Fibroblast of pulmonary artery (primary cell): ENCODE data around the gene ATP6V1G3.
"Not testable (repeated sequence)": the region's sequence is repeated elsewhere in the genome, so short reads cannot be mapped to it uniquely, and the experiment has no call there.

Experiments used
- DNase-seq: peaks from one replicate; pipeline ENCODE4 v3.0.0-alpha.2; 2010; ENCODE audit warnings: low read depth
- H3K4me3 ChIP-seq: replicated peaks from 2 replicates; pipeline ENCODE4 v1.5.1; 2011; ENCODE audit warnings: low read depth, mild to moderate bottlenecking, control low read depth, low read length, moderate library complexity
- TF ChIP-seq, protein P1 (sequence below): IDR thresholded peaks from 2 replicates; pipeline ENCODE4 v1.5.1; 2011; ENCODE audit warnings: mild to moderate bottlenecking, control low read depth, low read length, inconsistent platforms; ENCODE audit errors: missing control alignments

ATP6V1G3 gene

GRCh38 chr1:198531891-198532290, 8.6 kb downstream of the ATP6V1G3 start:
- no peak overlapping the region for H3K4me3 ChIP-seq
- TF ChIP-seq, protein P1, sequence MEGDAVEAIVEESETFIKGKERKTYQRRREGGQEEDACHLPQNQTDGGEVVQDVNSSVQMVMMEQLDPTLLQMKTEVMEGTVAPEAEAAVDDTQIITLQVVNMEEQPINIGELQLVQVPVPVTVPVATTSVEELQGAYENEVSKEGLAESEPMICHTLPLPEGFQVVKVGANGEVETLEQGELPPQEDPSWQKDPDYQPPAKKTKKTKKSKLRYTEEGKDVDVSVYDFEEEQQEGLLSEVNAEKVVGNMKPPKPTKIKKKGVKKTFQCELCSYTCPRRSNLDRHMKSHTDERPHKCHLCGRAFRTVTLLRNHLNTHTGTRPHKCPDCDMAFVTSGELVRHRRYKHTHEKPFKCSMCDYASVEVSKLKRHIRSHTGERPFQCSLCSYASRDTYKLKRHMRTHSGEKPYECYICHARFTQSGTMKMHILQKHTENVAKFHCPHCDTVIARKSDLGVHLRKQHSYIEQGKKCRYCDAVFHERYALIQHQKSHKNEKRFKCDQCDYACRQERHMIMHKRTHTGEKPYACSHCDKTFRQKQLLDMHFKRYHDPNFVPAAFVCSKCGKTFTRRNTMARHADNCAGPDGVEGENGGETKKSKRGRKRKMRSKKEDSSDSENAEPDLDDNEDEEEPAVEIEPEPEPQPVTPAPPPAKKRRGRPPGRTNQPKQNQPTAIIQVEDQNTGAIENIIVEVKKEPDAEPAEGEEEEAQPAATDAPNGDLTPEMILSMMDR: no peak
- DNase-seq: no peak

DNA sequence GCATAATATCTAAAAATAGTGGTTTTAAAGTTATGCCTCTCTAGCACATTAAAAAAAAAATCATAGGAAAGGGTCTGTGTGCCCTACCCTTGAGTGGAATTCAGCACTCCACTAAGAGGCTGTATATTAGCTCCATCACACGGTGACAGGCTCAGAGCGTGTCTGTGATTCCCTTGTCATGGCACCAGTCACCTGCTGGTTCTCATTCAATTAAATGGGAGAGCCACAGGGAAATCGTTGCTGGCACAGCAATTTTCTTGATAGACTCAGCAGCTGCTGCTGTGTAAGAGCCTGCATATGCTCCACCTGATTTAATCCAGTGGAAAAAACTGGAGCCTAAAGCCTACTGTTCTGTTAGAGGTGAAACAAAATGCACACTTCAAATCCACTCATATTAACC, 9.5 kb downstream of the ATP6V1G3 start:
- H3K4me3 ChIP-seq: no peak overlapping the region
- TF ChIP-seq, protein P1: no peak
- DNase-seq: no peak

DNA sequence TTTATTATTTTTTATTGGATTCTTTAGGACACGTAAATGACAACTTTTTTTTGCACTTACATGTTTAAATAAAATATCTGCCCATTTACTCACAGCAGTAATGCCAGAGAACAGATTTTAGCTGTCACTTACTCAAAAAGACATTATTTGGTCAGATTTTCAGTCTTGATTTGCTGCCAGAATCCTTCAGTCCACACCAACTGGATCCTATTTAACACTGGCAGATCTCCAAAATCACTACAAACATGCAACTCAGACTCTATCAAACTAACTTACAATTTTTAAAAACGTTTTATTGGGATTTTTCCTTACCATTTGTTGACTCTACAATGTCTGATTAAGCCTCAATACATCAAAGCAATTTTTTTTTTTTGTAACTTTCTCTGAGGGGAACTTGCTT, 11.1 kb downstream of the ATP6V1G3 start:
- H3K4me3 ChIP-seq: no peak overlapping the region
- peak; percentile 81 for DNase-seq
- TF ChIP-seq, protein P1: no peak

GRCh38 chr1:198528364-198528763, 12.1 kb downstream of the ATP6V1G3 start:
- no peak overlapping the region for H3K4me3 ChIP-seq
- TF ChIP-seq, protein P1: no peak
- peak; percentile 69 for DNase-seq

GRCh38 chr1:198524556-198524955, 15.9 kb downstream of the ATP6V1G3 start:
- no peak overlapping the region for H3K4me3 ChIP-seq
- no peak for DNase-seq
- TF ChIP-seq, protein P1: no peak

- H3K4me3 ChIP-seq, DNase-seq: not testable (repeated sequence)
Observed at GRCh38 chr1:198524127-198524526, 16.4 kb downstream of the ATP6V1G3 start.

DNA sequence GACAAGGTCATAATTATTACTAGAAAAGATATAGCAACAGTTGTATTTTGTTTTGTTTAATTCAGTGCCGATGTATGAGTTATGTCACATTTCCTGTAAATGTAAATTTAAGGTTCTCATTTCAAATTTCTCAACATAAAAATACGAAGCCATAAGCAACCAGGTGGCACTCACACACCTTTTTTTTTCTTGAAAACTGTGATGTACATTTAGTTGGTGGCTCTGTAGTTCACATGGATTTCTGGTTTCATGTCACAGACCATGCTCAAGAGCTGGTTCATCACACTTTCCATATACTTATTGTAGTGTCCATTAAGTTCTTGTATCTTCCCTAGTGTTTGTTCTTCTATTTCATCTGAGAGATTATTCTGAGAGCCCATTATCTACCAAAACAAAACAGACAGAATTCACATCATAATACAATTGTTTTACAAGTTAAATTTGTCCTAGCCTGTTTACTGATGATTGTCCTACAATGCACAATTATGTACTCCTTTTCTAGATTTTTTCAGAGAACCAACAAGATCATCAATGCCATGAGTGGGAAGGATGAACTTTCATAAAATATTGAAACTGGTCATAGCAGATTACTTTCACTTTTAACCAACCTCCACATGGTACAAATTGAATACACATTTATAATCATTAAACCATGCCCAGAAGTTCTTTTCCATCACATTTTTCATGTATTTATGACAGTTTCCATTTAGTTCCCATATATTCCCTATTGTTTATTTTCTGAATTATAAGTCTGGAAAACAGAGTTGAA, 17.1 kb downstream of the ATP6V1G3 start:
- no peak for DNase-seq
- TF ChIP-seq, protein P1: no peak
- no peak overlapping the region for H3K4me3 ChIP-seq
